NB4 (cell line): Measurements from ENCODE around the gene CAPG.

Source experiments
- CTCF ChIP-seq: IDR thresholded peaks from one replicate; pipeline ENCODE4 v1.5.1; 2012; ENCODE audit warnings: low read depth, low read length
- MAX ChIP-seq: IDR thresholded peaks from 2 replicates; pipeline ENCODE4 v1.6.1; 2011; ENCODE audit warnings: low read depth, low read length
- MYC ChIP-seq: IDR thresholded peaks from 2 replicates; pipeline ENCODE4 v1.6.1; 2011; ENCODE audit warnings: low read depth, low read length

- TF ChIP-seq CTCF (no peak), MAX (no peak), MYC (no peak)
Measured at GRCh38 chr2:85434696-85435095, 24.5 kb upstream of the CAPG start.
